Effector memory CD4-positive, alpha-beta T cell (primary cell): ENCODE data around the gene PGAM2.

Experiments used
- DNase-seq, 3 donors: peaks; one replicate each; pipeline ENCODE4 v3.0.0-alpha.2; 2020
- H3K27ac ChIP-seq: 2 replicates; pipeline ENCODE4 v1.7.0; 2013; ENCODE audit warnings: mild to moderate bottlenecking, low read length, moderate library complexity; ENCODE audit not compliant: insufficient read depth, poor library complexity, severe bottlenecking
- H3K27me3 ChIP-seq: replicated peaks from 2 replicates; pipeline ENCODE4 v1.7.0; 2013; ENCODE audit warnings: mild to moderate bottlenecking, low read length; ENCODE audit not compliant: insufficient read depth, control insufficient read depth, poor library complexity, severe bottlenecking
- H3K36me3 ChIP-seq: 2 replicates; pipeline ENCODE4 v1.7.0; 2013; ENCODE audit warnings: mild to moderate bottlenecking, low read length, moderate library complexity; ENCODE audit not compliant: control insufficient read depth, insufficient read depth
- H3K4me1 ChIP-seq: 2 replicates; pipeline ENCODE4 v1.7.0; 2013; ENCODE audit warnings: low read length, mild to moderate bottlenecking; ENCODE audit not compliant: control insufficient read depth, insufficient read depth, poor library complexity, severe bottlenecking
- H3K4me3 ChIP-seq: 2 replicates; pipeline ENCODE4 v1.7.0; 2013; ENCODE audit warnings: low read length, low read depth, mild to moderate bottlenecking; ENCODE audit not compliant: insufficient read depth, poor library complexity, severe bottlenecking
- H3K9me3 ChIP-seq: 2 replicates; pipeline ENCODE4 v1.7.0; 2013; ENCODE audit warnings: mild to moderate bottlenecking, low read length, moderate library complexity; ENCODE audit not compliant: control insufficient read depth

PGAM2 gene

GRCh38 chr7:44108768-44109750 lies 43.7 kb upstream of the PGAM2 start:
- peaks cover 7% of the 10 kb centered on the region for H3K4me1 ChIP-seq
- no peak for DNase-seq
- H3K27me3 ChIP-seq: peaks cover 2% of the 10 kb centered on the region
- no peak overlapping the region for H3K4me3 ChIP-seq
- H3K9me3 ChIP-seq: no peaks in the 10 kb centered on the region
- H3K36me3 ChIP-seq: no peaks in the 10 kb centered on the region
- no peak overlapping the region for H3K27ac ChIP-seq

- Histone ChIP-seq H3K36me3 (no peaks in the 10 kb centered on the region), H3K4me1 (peaks cover 7% of the 10 kb centered on the region), H3K27me3 (peaks cover 2% of the 10 kb centered on the region), H3K9me3 (no peaks in the 10 kb centered on the region), H3K27ac (no peak overlapping the region), H3K4me3 (no peak overlapping the region)
- no peak for DNase-seq
Observed at GRCh38 chr7:44107961-44108767, 42.8 kb upstream of the PGAM2 start.

GRCh38 chr7:44107116-44107960 lies 42.0 kb upstream of the PGAM2 start:
- Histone ChIP-seq H3K27me3 (peaks cover 2% of the 10 kb centered on the region), H3K9me3 (no peaks in the 10 kb centered on the region), H3K4me3 (no peak overlapping the region), H3K27ac (no peak overlapping the region), H3K4me1 (peaks cover 7% of the 10 kb centered on the region), H3K36me3 (no peaks in the 10 kb centered on the region)
- no peak for DNase-seq

- Histone ChIP-seq H3K27me3 (peaks cover 2% of the 10 kb centered on the region), H3K36me3 (no peaks in the 10 kb centered on the region), H3K9me3 (no peaks in the 10 kb centered on the region), H3K4me3 (no peak overlapping the region), H3K4me1 (peaks cover 7% of the 10 kb centered on the region), H3K27ac (no peak overlapping the region)
- no peak for DNase-seq
Observed at GRCh38 chr7:44106311-44107065, 41.1 kb upstream of the PGAM2 start.

- peaks cover 2% of the 10 kb centered on the region for H3K27me3 ChIP-seq
- H3K4me1 ChIP-seq: peaks cover 7% of the 10 kb centered on the region
Observed at GRCh38 chr7:44105832-44106231, 40.5 kb upstream of the PGAM2 start.

GRCh38 chr7:44104860-44105771 lies 39.7 kb upstream of the PGAM2 start:
- Histone ChIP-seq H3K4me3 (peak overlapping the region; percentile 58), H3K27me3 (peaks cover 2% of the 10 kb centered on the region), H3K4me1 (peaks cover 7% of the 10 kb centered on the region), H3K9me3 (no peaks in the 10 kb centered on the region), H3K27ac (no peak overlapping the region), H3K36me3 (no peaks in the 10 kb centered on the region)
- DNase-seq: no peak

More at GRCh38 chr7:44105832-44106231, 40.5 kb upstream of the PGAM2 start:
- no peak for DNase-seq
- H3K36me3 ChIP-seq: no peaks in the 10 kb centered on the region
- H3K9me3 ChIP-seq: no peaks in the 10 kb centered on the region
- no peak overlapping the region for H3K27ac ChIP-seq
- no peak overlapping the region for H3K4me3 ChIP-seq

- Histone ChIP-seq H3K4me1 (peaks cover 7% of the 10 kb centered on the region), H3K9me3 (no peaks in the 10 kb centered on the region), H3K27ac (no peak within 1 kb of the TSS), H3K4me3 (peak within 1 kb of the TSS; percentile 58), H3K27me3 (peaks cover 2% of the 10 kb centered on the region), H3K36me3 (no peaks in the 10 kb centered on the region)
- DNase-seq: no peak
Observed at GRCh38 chr7:44103923-44104859, 38.8 kb upstream of the PGAM2 start, which contains the start of gene AEBP1. Gene AEBP1, plus strand, starts transcription at chr7:44104345. Its CDS starts 321 bp downstream, at chr7:44104666.

- H3K36me3 ChIP-seq: no peaks in the 10 kb centered on the region
- no peak overlapping the region for H3K27ac ChIP-seq
- no peaks in the 10 kb centered on the region for H3K9me3 ChIP-seq
- H3K4me1 ChIP-seq: peaks cover 7% of the 10 kb centered on the region
- H3K4me3 ChIP-seq: no peak overlapping the region
- DNase-seq: no peak
- peaks cover 2% of the 10 kb centered on the region for H3K27me3 ChIP-seq
Observed at GRCh38 chr7:44103566-44103922, 38.2 kb upstream of the PGAM2 start.
